ENCODE results near the gene KCTD3.

DNA sequence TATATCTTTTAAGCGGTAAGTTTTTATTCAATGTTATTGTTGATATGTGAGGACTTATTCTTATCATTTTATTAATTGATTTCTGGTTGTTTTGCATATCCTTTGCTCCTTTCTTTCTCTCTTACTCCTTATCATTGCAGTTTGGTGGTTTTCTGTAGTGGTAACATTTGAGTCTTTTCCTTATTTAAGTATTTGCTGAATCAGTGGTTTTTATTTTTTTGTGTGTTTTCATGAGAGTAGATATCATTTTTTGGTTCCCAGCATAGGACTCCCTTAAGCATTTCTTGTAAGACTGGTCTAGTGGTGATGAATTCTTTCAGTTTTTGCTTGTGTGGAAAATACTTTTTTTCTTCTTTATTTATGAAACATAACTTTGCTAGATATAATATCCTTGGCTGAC is 12.2 kb upstream of the KCTD3 start:
- TF ChIP-seq, protein P1, sequence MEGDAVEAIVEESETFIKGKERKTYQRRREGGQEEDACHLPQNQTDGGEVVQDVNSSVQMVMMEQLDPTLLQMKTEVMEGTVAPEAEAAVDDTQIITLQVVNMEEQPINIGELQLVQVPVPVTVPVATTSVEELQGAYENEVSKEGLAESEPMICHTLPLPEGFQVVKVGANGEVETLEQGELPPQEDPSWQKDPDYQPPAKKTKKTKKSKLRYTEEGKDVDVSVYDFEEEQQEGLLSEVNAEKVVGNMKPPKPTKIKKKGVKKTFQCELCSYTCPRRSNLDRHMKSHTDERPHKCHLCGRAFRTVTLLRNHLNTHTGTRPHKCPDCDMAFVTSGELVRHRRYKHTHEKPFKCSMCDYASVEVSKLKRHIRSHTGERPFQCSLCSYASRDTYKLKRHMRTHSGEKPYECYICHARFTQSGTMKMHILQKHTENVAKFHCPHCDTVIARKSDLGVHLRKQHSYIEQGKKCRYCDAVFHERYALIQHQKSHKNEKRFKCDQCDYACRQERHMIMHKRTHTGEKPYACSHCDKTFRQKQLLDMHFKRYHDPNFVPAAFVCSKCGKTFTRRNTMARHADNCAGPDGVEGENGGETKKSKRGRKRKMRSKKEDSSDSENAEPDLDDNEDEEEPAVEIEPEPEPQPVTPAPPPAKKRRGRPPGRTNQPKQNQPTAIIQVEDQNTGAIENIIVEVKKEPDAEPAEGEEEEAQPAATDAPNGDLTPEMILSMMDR (IDR thresholded peaks at IDR 0.05): no peak
- TF ChIP-seq POLR2AphosphoS5 (IDR thresholded peaks at IDR 0.05) (no peak), EP300 (IDR thresholded peaks at IDR 0.05) (no peak)
